HG03460 (cell line): ENCODE results near the gene SNAPC3.
"Not testable (repeated sequence)": the region's sequence is repeated elsewhere in the genome, so short reads cannot be mapped to it uniquely, and the experiment has no call there.

ENCODE experiments used
- ATAC-seq: cut with Tn5 transposase; IDR thresholded peaks from one replicate; pipeline ENCODE4 v1.9.1; 2021; ENCODE audit not compliant: unreplicated experiment

Gene SNAPC3

GRCh38 chr9:15422372-15423230, at the start of gene SNAPC3:
Gene SNAPC3 (plus strand): TSS chr9:15422876. CDS start chr9:15422880, 4 bp downstream.
- ATAC-seq, result peak; percentile 95

DNA sequence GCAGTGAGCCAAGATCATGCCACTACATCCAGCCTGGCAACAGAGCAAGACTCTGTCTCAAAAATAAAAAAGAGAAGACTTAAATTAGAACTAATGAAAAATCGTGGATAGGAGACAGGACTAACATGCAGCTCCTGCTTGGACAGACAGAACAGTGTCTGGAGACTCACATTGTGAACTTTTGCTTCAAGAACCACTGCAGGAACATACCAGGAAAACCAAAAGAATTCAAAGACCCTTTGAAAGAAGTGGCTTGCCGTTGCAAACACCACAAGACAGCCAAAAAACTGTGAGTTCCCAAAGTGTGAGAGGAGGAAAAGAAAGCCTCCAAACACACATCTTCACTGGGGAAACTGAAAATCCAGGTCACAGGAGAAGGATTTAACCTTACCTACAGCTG, 48.8 kb upstream of the SNAPC3 start:
- ATAC-seq, result no peak

DNA sequence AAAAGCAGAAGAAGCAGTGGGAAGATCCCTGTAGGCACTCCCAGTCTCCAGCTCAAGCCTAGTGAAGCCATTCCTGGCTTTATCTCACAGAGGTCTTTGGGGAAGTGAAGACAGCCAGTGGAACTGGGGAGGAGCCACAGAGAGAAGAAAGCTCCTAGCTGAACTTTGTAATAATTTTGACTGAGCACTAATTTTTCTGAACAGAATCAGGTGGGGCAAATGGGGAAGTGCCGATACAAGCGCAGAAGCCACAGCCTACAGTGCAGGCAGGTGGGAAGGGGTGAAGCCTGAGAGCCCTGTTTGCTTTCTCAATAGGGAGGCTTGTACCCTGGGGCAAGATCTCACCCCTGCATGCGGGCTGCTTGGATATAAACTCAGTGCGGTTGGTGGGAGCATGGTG, 48.4 kb upstream of the SNAPC3 start:
- ATAC-seq, result no peak

DNA sequence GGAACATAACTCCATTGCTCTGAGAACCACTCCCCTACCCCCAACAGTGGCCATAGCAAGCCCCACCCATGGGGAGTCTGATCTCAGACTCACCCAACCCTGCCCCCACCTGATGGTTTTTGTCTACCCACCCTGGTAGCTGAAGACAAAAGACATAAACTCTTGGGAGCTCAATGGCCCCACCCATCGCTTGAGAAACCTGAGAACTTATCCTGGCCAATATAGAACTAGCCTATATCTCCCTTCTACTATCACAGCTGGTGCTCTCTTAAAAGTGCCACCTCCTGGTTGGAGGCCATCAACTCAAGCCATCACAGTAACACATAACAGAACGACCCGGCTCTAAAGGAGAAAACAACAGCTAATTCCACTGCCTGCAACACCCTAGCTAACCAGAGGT, 47.9 kb upstream of the SNAPC3 start:
- no peak for ATAC-seq

DNA sequence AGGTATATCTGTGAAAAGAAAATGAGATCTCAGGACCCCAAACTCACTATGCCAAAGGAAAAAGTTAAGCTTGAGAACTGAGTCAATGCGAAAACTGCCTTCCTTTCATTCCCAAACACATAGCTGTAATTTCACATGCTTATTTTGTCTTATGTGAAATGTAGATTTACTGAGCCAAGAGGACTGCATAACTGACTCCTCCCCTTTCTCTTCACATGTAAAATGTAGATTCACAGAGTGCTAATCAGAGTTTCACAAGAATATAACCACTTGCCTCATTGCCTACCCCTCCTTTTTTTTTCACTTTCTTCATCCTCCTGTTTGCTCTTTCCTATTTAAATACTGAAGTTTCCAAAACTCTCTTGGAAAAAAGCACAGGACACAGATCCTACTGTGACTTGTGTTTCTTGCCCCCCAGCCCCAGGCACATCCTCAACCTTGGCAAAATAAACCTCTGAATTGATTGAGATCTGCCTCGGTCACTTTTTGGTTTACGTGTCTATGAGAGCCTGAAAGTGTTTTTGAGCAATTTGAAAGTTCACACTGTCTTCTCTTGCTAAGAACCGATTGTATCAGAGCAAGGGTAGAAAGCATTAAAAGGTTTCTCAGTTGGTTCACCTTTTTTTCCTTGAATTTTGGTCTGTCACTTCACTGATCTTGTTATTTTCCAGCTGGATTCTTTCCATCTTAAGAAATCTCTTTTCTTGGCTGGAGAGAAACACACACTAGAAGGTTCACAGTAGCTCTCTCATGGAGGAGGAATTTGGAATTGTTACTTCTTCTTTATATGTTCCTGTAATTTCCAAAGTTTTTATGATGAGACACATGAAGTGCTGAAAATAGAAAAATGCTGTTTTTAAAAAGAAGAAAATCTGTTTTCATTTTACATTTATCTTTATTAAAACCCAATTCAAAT, 44.8 kb upstream of the SNAPC3 start:
- ATAC-seq, result no peak

GRCh38 chr9:15379317-15379716, 43.4 kb upstream of the SNAPC3 start:
- ATAC-seq, result not testable (repeated sequence)

DNA sequence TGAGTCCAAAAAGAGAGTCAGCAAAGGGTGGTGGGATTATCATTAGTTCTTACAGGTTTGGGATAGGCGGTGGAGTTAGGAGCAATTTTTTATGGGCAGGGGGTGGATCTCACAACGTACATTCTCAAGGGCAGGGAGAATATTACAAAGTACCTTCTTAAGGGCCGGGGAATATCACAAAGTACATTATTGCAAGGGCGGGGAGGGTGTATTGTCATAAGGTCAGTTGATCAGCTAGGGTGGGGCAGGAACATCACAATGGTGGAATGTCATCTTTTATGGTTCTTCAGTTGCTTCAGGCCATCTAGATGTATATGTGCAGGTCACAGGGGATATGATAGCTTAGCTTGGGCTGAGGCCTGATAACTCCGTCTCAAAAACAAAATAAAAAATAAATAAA, 42.8 kb upstream of the SNAPC3 start:
- ATAC-seq, result not testable (repeated sequence)

DNA sequence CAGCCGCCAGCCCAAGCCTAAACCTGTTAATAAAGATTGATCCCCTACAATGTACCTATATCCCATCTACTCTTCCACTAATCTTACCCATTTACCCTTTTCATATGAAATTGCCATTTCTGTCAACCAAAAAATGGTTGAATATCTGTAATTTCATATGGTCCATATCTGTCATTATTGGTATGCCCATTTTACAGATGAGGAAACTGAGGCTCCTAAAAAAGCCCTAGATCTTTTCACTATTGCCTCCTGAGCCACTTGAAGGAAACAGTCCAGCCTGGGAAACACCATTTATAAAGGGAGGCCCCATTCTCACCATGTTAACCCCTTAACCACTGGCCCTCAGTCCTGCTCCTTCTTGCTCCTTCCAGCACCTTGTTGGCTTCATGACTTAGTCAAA, 41.2 kb upstream of the SNAPC3 start:
- ATAC-seq, result no peak

DNA sequence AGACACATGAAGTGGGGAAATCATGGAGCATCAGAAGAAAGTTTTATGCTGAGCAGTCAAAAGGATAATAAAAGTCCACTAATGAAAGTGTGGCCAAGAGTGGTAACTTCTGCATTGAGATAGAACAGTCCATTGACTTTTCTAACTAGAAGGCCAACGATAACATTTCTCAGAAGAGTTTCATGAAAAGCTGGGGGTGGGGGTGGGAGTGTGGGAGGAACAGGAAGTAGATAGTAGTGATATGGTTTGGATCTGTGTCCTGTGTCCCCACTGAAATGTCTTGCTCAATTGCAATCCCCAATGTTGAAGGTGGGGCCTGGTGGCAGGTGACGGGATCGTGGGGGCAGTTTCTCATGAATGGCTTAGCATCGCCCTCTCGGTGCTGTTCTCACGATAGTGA, 36.2 kb upstream of the SNAPC3 start:
- no peak for ATAC-seq

- no peak for ATAC-seq
Measured at GRCh38 chr9:15389173-15389572, 33.5 kb upstream of the SNAPC3 start.

GRCh38 chr9:15389631-15390030, 33.0 kb upstream of the SNAPC3 start:
- no peak for ATAC-seq

GRCh38 chr9:15390201-15390600, 32.5 kb upstream of the SNAPC3 start:
- no peak for ATAC-seq

DNA sequence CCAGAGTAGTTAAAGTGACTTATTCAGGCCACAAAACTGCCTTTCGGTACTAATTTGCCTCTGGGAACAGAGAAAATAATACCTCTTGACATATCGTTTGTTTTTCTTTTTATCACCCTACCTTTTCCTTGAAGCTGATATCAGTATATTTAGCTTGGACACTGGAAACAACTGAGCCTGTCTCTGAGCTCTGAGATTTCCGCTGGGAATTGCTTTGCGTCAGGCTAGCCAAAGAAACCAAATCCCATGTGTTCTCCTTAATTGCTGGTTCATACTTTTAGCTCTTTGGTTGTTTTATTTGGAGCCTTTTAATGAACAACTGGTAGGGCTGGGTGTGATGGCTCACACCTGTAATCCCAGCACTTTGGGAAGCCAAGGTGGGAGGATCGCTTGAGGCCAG, 30.3 kb upstream of the SNAPC3 start:
- no peak for ATAC-seq

DNA sequence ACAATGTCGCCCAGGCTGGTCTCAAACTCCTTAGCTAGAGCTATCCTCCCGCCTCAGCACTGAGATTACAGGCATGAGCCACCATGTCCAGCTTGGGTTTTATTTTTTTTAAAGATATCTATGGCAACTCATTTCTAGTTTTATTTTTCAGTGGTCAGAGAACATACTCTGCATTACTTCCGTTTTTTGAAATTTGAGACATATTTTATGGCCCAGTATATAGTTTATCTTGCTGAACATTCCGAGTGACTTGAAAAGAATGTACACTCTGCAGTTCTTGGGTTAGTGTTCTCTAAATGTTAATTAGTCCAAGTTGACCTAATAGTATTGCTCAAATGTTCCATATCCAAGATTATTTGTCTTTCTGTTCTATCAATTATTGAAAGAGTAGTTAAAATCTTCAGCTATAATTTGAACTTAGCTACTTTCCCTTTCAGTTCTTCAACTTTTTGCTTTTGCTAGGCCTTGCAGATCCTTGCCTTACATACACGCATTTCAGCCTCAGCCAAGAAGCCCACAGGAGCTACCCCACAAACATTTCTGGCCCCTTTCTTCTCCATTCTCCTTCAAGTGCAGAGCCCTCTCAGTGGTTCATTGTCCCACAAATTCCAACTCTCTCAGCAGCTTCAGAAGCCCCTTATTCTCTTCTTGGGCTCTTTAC, 22.3 kb upstream of the SNAPC3 start:
- no peak for ATAC-seq

- ATAC-seq, result no peak
Measured at GRCh38 chr9:15401266-15401665, 21.4 kb upstream of the SNAPC3 start.

- ATAC-seq, result no peak
Measured at GRCh38 chr9:15403155-15403554, 19.5 kb upstream of the SNAPC3 start.

- no peak for ATAC-seq
Measured at GRCh38 chr9:15404171-15404570, 18.5 kb upstream of the SNAPC3 start.

DNA sequence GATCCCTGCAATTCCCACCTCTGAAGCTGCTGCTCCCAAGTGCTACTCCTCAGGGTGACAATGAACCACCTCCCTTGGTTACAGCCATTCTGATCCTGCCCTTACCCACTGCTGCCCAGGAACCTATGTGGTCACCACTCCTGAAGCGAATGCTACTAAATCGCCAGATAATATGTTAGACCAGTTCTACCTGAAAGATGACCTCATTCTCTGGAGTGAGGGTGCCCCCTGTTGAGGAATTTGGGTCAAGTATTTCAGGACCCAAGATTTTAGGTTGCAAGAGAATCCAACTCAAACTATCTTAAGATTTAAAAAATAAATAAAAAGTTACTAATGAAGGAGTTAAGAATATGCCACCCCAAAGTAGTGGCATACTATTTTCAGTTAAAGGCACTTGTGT, 5.8 kb upstream of the SNAPC3 start:
- no peak for ATAC-seq

GRCh38 chr9:15417626-15418025, 5.0 kb upstream of the SNAPC3 start:
- no peak for ATAC-seq

DNA sequence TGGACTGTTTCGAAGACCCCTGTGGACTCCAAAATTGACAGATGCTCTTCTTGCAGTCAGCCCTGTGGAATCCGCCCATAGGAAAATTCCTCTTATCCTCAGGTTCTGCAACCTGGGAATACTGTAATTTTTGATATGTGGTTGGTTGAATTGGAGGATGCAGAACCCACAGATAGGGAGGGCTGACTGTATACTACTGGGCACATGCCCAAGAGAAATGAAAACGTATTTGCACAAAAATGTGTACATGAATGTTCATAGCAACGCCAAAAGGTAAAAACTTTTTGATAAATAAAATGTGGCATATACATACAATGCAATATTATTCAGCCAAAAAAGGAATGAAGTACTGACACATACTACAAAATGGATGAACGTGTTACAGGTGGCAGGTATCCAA, 1.9 kb upstream of the SNAPC3 start:
- ATAC-seq, result no peak

DNA sequence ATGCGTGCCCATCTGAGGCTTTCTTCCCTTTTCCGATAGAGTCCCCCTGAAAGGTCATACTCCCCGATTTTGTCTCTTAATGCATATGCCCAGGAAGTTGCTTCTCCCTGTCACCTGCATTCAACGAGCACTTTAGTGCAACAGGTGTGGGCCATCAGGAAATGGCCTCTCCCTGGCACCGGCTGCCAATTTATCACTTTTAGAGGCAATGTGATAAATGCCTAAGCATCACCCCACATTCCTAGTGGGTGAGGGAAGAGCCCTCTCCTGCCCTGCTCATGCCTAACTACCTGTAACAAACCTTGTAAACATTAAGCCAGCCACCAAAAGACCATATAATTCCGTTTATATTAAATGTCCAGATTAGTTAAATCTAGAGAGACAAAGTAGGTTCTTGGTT, 1.1 kb upstream of the SNAPC3 start:
- no peak for ATAC-seq

- ATAC-seq, result no peak
Measured at GRCh38 chr9:15421990-15422371, 695 bp upstream of the SNAPC3 start.
